Adrenal gland (tissue), 5 donors: ENCODE measurements around the gene WNT10A.

Experiments used
- POLR2A ChIP-seq, 2 donors: fragments of 450-650 bp; IDR thresholded peaks; one replicate each; pipeline ENCODE4 v1.6.1; 2017; ENCODE audit warnings: antibody characterized with exemption in 2 of 2, mild to moderate bottlenecking in 2 of 2, moderate library complexity in 1 of 2
- TF ChIP-seq, protein P1 (sequence below), 6 experiments: fragments of 450-650 bp in 4 of 6; fragments of 200-600 bp in 2 of 6; sonication (generic) in 1 of 6; IDR thresholded peaks; 1 replicate in 5 of 6; 2 replicates in 1 of 6; pipeline versions ENCODE4 v1.5.1 to v1.8.0; 2016 to 2021; ENCODE audit warnings: antibody characterized with exemption in 6 of 6, mild to moderate bottlenecking in 2 of 6, moderate library complexity in 1 of 6
- donor health status: DM: no; HTN: no; CAD: no.

DNA sequence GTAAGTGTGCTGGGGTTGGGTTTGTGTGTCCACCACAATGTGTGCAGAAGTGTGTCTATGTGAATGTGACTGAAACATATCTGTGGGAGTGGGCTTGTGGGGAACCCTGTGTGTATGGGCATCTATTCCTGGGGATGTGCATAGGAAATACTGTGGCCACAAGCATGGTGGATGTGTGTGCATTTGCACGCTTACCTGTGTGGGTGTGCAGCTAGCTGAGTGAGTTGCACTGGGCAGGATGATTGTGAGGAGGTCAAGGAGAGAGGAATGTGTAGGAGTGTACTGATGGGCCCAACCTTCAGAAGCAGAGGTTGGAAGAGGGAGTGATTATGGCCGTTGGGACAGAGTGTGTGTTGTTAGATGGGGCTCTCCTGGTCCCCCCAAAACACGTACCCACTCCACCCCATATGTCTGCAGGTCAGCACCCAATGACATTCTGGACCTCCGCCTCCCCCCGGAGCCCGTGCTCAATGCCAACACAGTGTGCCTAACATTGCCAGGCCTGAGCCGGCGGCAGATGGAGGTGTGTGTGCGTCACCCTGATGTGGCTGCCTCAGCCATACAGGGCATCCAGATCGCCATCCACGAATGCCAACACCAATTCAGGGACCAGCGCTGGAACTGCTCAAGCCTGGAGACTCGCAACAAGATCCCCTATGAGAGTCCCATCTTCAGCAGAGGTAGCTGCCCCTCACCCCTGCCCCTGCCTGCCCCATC, 1.2 kb downstream of the WNT10A start:
- TF ChIP-seq, protein P1, sequence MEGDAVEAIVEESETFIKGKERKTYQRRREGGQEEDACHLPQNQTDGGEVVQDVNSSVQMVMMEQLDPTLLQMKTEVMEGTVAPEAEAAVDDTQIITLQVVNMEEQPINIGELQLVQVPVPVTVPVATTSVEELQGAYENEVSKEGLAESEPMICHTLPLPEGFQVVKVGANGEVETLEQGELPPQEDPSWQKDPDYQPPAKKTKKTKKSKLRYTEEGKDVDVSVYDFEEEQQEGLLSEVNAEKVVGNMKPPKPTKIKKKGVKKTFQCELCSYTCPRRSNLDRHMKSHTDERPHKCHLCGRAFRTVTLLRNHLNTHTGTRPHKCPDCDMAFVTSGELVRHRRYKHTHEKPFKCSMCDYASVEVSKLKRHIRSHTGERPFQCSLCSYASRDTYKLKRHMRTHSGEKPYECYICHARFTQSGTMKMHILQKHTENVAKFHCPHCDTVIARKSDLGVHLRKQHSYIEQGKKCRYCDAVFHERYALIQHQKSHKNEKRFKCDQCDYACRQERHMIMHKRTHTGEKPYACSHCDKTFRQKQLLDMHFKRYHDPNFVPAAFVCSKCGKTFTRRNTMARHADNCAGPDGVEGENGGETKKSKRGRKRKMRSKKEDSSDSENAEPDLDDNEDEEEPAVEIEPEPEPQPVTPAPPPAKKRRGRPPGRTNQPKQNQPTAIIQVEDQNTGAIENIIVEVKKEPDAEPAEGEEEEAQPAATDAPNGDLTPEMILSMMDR (IDR thresholded peaks at IDR 0.05) = no peak
- TF ChIP-seq POLR2A (IDR thresholded peaks at IDR 0.05) = no peak
